ENCODE measurements around the gene NUP160.
"Not testable (repeated sequence)": the region's sequence is repeated elsewhere in the genome, so short reads cannot be mapped to it uniquely, and the experiment has no call there.

Gene NUP160

DNA sequence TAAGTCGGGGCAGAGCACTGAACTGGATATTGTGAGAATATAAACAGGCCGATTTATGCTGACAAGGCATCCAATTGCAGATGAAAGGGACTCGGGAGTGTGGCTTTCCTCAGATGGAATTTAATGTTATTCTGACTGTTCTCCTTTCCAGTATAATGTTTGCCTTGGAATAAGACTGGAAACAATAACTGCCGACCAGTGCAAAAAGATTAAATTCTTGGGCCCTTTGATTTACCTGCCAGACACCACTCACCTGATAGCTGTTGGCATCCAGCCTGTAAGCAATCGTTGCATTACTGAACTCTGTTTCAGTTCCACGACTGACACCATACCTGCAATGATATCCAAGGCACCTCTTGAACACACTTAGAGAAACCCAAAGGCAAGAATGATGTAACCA, 10.9 kb downstream of the NUP160 start:
- peaks cover 37 to 89% (median 63%) of the 10 kb centered on the region in 4 experiments for H3K36me3 ChIP-seq (ENCODE audit: control insufficient read depth in 4 of 4, insufficient read depth in 4 of 4, low read length in 3 of 4)
- no peak overlapping the region for H3K4me3 ChIP-seq (ENCODE audit: control insufficient read depth in 1 of 7, extremely low read depth in 1 of 7, insufficient read depth in 4 of 7, low read depth in 2 of 7, low read length in 6 of 7)
- H3K4me1 ChIP-seq (ENCODE audit: control extremely low read depth in 1 of 4, control insufficient read depth in 4 of 4, insufficient read depth in 4 of 4, low read length in 3 of 4): no peaks in the 10 kb centered on the region
- no peak overlapping the region for H3K27ac ChIP-seq (ENCODE audit: insufficient read depth in 1 of 2, low read depth in 1 of 2, low read length in 2 of 2, poor library complexity in 1 of 2, severe bottlenecking in 2 of 2)
- POLR2A ChIA-PET: no interaction called here
- no peaks in the 10 kb centered on the region for H3K27me3 ChIP-seq (replicated peaks in 2 of 5; ENCODE audit: control insufficient read depth in 4 of 5, insufficient read depth in 5 of 5, low read length in 4 of 5)
- DNase-seq: no peak
- CTCF ChIA-PET: no interaction called here
- 91% methylated on average over 5 of the region's 6 CpGs for WGBS (ENCODE audit: insufficient coverage)
- no peaks in the 10 kb centered on the region for H3K9me3 ChIP-seq (ENCODE audit: control extremely low read depth in 1 of 5, control insufficient read depth in 4 of 5, insufficient read depth in 2 of 5, low read depth in 1 of 5, low read length in 4 of 5)

DNA sequence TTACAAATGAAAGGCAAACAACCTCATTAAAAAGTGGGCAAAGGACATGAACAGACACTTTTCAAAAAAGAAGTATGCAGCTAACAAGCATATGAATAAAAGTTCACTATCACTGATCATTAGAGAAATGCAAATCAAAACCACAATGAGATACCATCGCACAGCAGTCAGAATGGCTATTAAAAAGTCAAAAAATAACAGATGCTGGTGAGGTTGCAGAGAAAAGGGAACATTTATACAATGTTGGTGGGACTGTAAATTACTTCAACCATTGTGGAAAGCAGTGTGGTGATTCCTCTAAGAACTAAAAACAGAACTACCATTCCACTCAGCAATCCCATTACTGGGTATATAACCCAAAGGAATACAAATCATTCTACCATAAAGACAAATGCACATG, 18.1 kb downstream of the NUP160 start:
- DNase-seq; POLR2A ChIA-PET; H3K4me1 ChIP-seq (ENCODE audit: control extremely low read depth in 1 of 4, control insufficient read depth in 4 of 4, insufficient read depth in 4 of 4, low read length in 3 of 4); H3K27me3 ChIP-seq (replicated peaks in 2 of 5; ENCODE audit: control insufficient read depth in 4 of 5, insufficient read depth in 5 of 5, low read length in 4 of 5); CTCF ChIA-PET; H3K27ac ChIP-seq (ENCODE audit: insufficient read depth in 1 of 2, low read depth in 1 of 2, low read length in 2 of 2, poor library complexity in 1 of 2, severe bottlenecking in 2 of 2); H3K4me3 ChIP-seq (ENCODE audit: control insufficient read depth in 1 of 7, extremely low read depth in 1 of 7, insufficient read depth in 4 of 7, low read depth in 2 of 7, low read length in 6 of 7): not testable (repeated sequence)
- H3K36me3 ChIP-seq (ENCODE audit: control insufficient read depth in 4 of 4, insufficient read depth in 4 of 4, low read length in 3 of 4): peaks cover 28 to 86% (median 42%) of the 10 kb centered on the region in 4 experiments
- WGBS (ENCODE audit: insufficient coverage): no CpG with 5 or more reads among the region's 1 CpG
- H3K9me3 ChIP-seq (ENCODE audit: control extremely low read depth in 1 of 5, control insufficient read depth in 4 of 5, insufficient read depth in 2 of 5, low read depth in 1 of 5, low read length in 4 of 5): peaks cover 0 to 12% (median 0%) of the 10 kb centered on the region in 5 experiments

DNA sequence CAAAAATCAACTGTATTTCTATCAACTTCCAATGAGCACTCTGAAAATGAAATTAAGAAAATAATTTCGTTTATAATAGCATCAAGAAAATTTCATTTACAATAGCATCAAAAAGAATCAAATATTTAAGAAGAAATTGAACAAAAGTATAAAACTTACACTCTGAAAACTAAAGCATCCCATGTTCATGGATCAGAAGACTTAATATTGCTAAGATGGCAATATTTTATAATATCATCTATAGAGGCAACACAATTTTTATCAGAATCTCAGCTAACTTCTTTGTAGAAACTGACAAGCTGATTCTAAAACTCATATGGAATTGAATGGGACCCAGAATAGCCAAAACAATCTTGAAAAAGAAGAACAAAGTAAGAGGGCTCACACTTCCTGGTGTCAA, 19.9 kb downstream of the NUP160 start:
- POLR2A ChIA-PET: no interaction called here
- Histone ChIP-seq H3K4me3 (ENCODE audit: control insufficient read depth in 1 of 7, extremely low read depth in 1 of 7, insufficient read depth in 4 of 7, low read depth in 2 of 7, low read length in 6 of 7) (no peak overlapping the region), H3K27ac (ENCODE audit: insufficient read depth in 1 of 2, low read depth in 1 of 2, low read length in 2 of 2, poor library complexity in 1 of 2, severe bottlenecking in 2 of 2) (no peak overlapping the region), H3K9me3 (ENCODE audit: control extremely low read depth in 1 of 5, control insufficient read depth in 4 of 5, insufficient read depth in 2 of 5, low read depth in 1 of 5, low read length in 4 of 5) (peaks cover 0 to 12% (median 0%) of the 10 kb centered on the region in 5 experiments), H3K27me3 (replicated peaks in 2 of 5; ENCODE audit: control insufficient read depth in 4 of 5, insufficient read depth in 5 of 5, low read length in 4 of 5) (no peaks in the 10 kb centered on the region), H3K4me1 (ENCODE audit: control extremely low read depth in 1 of 4, control insufficient read depth in 4 of 4, insufficient read depth in 4 of 4, low read length in 3 of 4) (no peaks in the 10 kb centered on the region), H3K36me3 (ENCODE audit: control insufficient read depth in 4 of 4, insufficient read depth in 4 of 4, low read length in 3 of 4) (peaks cover 17 to 79% (median 31%) of the 10 kb centered on the region in 4 experiments)
- no CpG with 5 or more reads among the region's 1 CpG for WGBS (ENCODE audit: insufficient coverage)
- DNase-seq: no peak
- CTCF ChIA-PET: interaction anchor here (0.9 to 1.2 kb wide), 2 partner anchors 16 to 21 kb away, joined by 3 read pairs; no protein-coding TSS in a partner anchor

DNA sequence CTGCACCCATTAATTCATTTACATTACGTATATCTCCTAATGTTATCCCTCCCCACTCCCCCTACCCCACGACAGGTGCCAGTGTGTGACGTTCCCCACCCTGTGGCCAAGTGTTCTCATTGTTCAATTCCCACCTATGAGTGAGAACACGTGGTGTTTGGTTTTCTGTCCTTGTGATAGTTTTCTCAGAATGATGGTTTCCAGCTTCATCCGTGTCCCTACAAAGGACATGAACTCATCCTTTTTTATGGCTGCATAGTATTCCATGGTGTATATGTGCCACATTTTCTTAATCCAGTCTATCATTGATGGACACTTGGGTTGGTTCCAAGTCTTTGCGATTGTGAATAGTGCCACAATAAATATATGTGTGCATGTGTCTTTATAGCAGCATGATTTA, 25.5 kb downstream of the NUP160 start:
- CTCF ChIA-PET; DNase-seq; POLR2A ChIA-PET; H3K9me3 ChIP-seq (ENCODE audit: control extremely low read depth in 1 of 5, control insufficient read depth in 4 of 5, insufficient read depth in 2 of 5, low read depth in 1 of 5, low read length in 4 of 5); H3K4me1 ChIP-seq (ENCODE audit: control extremely low read depth in 1 of 4, control insufficient read depth in 4 of 4, insufficient read depth in 4 of 4, low read length in 3 of 4); H3K4me3 ChIP-seq (ENCODE audit: control insufficient read depth in 1 of 7, extremely low read depth in 1 of 7, insufficient read depth in 4 of 7, low read depth in 2 of 7, low read length in 6 of 7); H3K27me3 ChIP-seq (replicated peaks in 2 of 5; ENCODE audit: control insufficient read depth in 4 of 5, insufficient read depth in 5 of 5, low read length in 4 of 5); H3K27ac ChIP-seq (ENCODE audit: insufficient read depth in 1 of 2, low read depth in 1 of 2, low read length in 2 of 2, poor library complexity in 1 of 2, severe bottlenecking in 2 of 2): not testable (repeated sequence)
- WGBS (ENCODE audit: insufficient coverage): 93% methylated on average over 3 of the region's 6 CpGs
- H3K36me3 ChIP-seq (ENCODE audit: control insufficient read depth in 4 of 4, insufficient read depth in 4 of 4, low read length in 3 of 4): peaks cover 8 to 66% (median 27%) of the 10 kb centered on the region in 4 experiments

DNA sequence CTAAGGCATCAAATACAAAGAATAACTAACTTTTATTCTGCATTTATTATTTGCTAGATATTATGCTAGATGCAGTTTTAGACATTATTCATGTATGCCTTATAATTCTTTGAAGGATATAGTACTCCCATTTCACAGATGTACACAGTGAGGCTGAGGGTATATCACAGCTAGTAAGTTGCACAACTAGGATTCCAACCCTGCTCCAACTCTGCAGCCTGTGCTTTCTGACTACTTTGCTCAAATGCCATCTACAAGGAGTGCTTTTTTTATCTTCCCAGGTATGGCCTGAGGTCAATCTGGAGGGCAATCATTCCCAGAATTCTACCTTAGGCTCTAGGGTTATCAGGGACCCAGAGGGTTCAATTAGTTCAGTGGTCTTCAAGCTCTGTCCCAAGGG, 28.4 kb downstream of the NUP160 start:
- POLR2A ChIA-PET: no interaction called here
- no peaks in the 10 kb centered on the region for H3K27me3 ChIP-seq (replicated peaks in 2 of 5; ENCODE audit: control insufficient read depth in 4 of 5, insufficient read depth in 5 of 5, low read length in 4 of 5)
- no peak overlapping the region for H3K27ac ChIP-seq (ENCODE audit: insufficient read depth in 1 of 2, low read depth in 1 of 2, low read length in 2 of 2, poor library complexity in 1 of 2, severe bottlenecking in 2 of 2)
- DNase-seq: no peak
- H3K4me1 ChIP-seq (ENCODE audit: control extremely low read depth in 1 of 4, control insufficient read depth in 4 of 4, insufficient read depth in 4 of 4, low read length in 3 of 4): no peaks in the 10 kb centered on the region
- CTCF ChIA-PET: no interaction called here
- H3K9me3 ChIP-seq (ENCODE audit: control extremely low read depth in 1 of 5, control insufficient read depth in 4 of 5, insufficient read depth in 2 of 5, low read depth in 1 of 5, low read length in 4 of 5): no peaks in the 10 kb centered on the region
- peaks cover 8 to 67% (median 35%) of the 10 kb centered on the region in 4 experiments for H3K36me3 ChIP-seq (ENCODE audit: control insufficient read depth in 4 of 4, insufficient read depth in 4 of 4, low read length in 3 of 4)
- H3K4me3 ChIP-seq (ENCODE audit: control insufficient read depth in 1 of 7, extremely low read depth in 1 of 7, insufficient read depth in 4 of 7, low read depth in 2 of 7, low read length in 6 of 7): no peak overlapping the region

DNA sequence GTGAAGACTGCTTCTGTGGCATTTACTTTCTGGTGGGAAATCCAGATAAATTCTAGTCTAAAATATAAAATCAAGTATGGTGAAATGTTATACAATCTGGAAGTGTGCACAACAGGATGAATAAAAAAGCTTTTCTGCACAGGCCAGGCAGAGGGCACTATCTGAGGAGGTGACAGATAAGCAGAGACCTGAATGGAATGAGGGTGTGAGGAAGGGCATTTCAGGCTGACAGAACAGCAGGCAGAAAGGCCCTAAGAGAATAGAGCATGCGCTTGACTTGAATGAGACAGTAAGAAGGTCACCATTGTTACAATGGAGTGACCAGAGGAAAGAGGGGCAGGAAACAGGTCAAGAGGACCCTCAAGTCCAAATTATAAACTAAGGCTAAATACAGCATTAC, 47.4 kb downstream of the NUP160 start:
- 100% methylated on average over 1 of the region's 1 CpG for whole genome bisulfite sequencing (ENCODE audit: insufficient coverage)
- H3K27me3 ChIP-seq (replicated peaks in 2 of 5; ENCODE audit: control insufficient read depth in 4 of 5, insufficient read depth in 5 of 5, low read length in 4 of 5): no peaks in the 10 kb centered on the region
- ChIA-PET CTCF (interaction anchor here (0.6 kb wide), 1 partner anchor 11 kb away, joined by 3 read pairs; no protein-coding TSS in a partner anchor), POLR2A (no interaction called here)
- no peaks in the 10 kb centered on the region for H3K9me3 ChIP-seq (ENCODE audit: control extremely low read depth in 1 of 5, control insufficient read depth in 4 of 5, insufficient read depth in 2 of 5, low read depth in 1 of 5, low read length in 4 of 5)
- no peak for DNase-seq
- H3K36me3 ChIP-seq (ENCODE audit: control insufficient read depth in 4 of 4, insufficient read depth in 4 of 4, low read length in 3 of 4): peaks cover 23 to 81% (median 43%) of the 10 kb centered on the region in 4 experiments
- no peaks in the 10 kb centered on the region for H3K4me1 ChIP-seq (ENCODE audit: control extremely low read depth in 1 of 4, control insufficient read depth in 4 of 4, insufficient read depth in 4 of 4, low read length in 3 of 4)
- H3K27ac ChIP-seq (ENCODE audit: insufficient read depth in 1 of 2, low read depth in 1 of 2, low read length in 2 of 2, poor library complexity in 1 of 2, severe bottlenecking in 2 of 2): no peak overlapping the region
- H3K4me3 ChIP-seq (ENCODE audit: control insufficient read depth in 1 of 7, extremely low read depth in 1 of 7, insufficient read depth in 4 of 7, low read depth in 2 of 7, low read length in 6 of 7): no peak overlapping the region

DNA sequence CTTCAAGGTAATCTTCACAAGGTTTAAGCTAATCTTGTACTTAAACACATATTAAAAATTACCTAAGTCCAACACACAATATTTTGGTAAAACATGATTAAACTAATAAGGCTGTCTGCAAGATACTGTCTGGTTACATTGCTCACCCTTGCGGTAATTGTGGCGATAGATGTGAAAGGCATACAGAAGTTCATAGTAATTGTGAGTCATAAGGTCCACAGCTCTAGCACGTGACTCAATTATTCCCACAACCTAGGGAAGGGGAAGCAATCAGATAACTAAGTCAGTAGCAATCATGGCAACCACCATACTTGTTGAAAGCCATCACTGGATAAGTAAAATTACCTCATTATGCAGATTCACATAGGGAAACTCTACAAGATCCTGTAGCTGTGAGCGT, 50.5 kb downstream of the NUP160 start:
- no peak overlapping the region for H3K4me3 ChIP-seq (ENCODE audit: control insufficient read depth in 1 of 7, extremely low read depth in 1 of 7, insufficient read depth in 4 of 7, low read depth in 2 of 7, low read length in 6 of 7)
- no peaks in the 10 kb centered on the region for H3K9me3 ChIP-seq (ENCODE audit: control extremely low read depth in 1 of 5, control insufficient read depth in 4 of 5, insufficient read depth in 2 of 5, low read depth in 1 of 5, low read length in 4 of 5)
- no peaks in the 10 kb centered on the region for H3K27me3 ChIP-seq (replicated peaks in 2 of 5; ENCODE audit: control insufficient read depth in 4 of 5, insufficient read depth in 5 of 5, low read length in 4 of 5)
- ChIA-PET POLR2A (no interaction called here), CTCF (no interaction called here)
- H3K4me1 ChIP-seq (ENCODE audit: control extremely low read depth in 1 of 4, control insufficient read depth in 4 of 4, insufficient read depth in 4 of 4, low read length in 3 of 4): no peaks in the 10 kb centered on the region
- peaks cover 24 to 81% (median 44%) of the 10 kb centered on the region in 4 experiments for H3K36me3 ChIP-seq (ENCODE audit: control insufficient read depth in 4 of 4, insufficient read depth in 4 of 4, low read length in 3 of 4)
- no peak overlapping the region for H3K27ac ChIP-seq (ENCODE audit: insufficient read depth in 1 of 2, low read depth in 1 of 2, low read length in 2 of 2, poor library complexity in 1 of 2, severe bottlenecking in 2 of 2)
- DNase-seq: no peak
- WGBS (ENCODE audit: insufficient coverage): 80% methylated on average over 1 of the region's 4 CpGs

All from common myeloid progenitor, CD34-positive (primary cell).